Stimulated activated naive CD4-positive, alpha-beta T cell (primary cell): Measurements from ENCODE around the gene ZEB2.

Experiments
- DNase-seq, 6 experiments: peaks; one replicate each; lab custom pipeline; 2025; lab: John Stamatoyannopoulos, UW

ZEB2 gene

DNA sequence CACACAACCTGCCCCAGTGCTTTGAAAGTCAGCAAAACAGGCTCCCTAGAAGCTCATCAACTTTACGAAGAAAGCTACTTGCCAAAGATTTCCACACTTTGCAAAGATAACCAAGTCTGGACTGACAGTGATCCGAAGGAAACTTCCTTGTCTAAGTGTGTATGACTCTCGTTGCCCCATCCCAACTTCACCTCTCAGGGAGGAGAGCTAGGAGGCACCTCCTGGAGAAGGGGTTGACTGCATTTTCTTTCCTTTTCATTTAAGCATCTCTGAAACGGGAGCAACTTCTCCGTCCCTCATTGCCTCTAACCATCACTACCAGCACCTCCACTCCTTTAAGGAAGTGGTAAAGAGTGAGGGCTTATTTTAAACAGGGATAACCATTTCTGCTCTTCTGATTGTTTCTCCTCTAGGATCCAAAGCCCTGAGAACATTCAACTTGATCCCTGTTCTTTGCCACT, 7.0 kb downstream of the ZEB2 start:
- DNase-seq = no peak

DNA sequence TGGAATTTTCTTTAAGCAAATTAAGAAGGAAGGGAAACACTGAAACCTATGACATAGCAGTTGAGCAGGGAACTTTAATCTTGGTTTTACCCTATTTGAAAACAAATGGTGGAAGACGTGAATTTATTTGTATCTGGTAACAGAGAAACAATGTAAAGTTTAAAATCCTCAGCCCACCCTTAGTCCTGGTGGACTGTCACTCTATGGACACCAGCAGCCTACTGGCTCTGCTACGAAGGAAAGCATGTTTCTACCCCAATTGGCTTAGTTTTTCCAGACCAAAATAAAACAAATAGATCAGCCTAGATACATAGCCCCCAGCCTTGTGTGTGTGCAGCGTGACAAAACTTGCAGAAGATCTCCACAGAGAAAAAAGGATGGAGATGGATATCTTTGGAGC, 7.4 kb downstream of the ZEB2 start:
- no peak for DNase-seq

DNA sequence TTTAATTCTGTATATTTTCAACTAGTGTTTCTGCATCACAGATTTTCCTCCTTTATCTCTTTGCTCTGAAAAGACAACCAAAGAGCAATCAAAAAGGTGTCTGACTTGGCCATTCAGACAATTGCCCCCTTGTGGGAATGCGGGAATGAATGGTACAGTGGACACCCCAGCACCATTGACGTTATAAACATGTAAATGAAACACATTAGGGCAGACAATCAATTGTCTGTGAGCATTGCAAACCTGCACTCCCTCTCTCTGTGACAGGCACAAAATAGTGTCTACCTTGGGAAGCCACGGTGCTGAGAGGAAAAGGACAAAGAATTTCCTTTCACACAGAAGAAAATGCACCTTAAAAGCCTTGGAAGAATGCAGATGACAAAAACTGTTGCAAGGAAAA, 8.0 kb downstream of the ZEB2 start:
- no peak for DNase-seq

DNA sequence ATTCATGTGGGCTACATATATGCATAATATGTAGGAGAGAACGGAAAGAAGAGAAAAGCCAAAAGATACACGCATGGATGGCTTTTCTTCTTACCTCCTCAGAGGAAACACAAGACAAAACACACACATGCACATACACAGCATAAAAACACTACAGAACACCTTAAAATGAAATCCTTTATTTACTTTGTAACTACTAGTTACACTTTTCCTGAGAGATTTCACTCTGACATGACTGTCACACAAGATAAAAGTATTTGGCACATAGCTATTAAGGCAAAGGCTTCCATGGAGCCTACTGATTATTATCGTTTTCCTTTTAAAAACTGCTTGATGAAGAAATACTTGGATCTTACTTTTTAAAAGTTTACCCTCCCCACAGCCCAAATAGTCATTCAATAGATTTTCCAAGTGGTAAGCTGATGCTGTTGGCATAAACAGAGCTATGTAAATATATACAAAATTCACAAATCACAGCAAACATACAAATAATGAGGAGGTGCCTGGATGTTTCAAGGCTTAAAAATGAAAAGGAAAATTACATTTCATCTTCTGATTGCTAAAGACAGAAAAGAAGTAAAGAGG, 8.6 kb downstream of the ZEB2 start:
- no peak for DNase-seq

DNA sequence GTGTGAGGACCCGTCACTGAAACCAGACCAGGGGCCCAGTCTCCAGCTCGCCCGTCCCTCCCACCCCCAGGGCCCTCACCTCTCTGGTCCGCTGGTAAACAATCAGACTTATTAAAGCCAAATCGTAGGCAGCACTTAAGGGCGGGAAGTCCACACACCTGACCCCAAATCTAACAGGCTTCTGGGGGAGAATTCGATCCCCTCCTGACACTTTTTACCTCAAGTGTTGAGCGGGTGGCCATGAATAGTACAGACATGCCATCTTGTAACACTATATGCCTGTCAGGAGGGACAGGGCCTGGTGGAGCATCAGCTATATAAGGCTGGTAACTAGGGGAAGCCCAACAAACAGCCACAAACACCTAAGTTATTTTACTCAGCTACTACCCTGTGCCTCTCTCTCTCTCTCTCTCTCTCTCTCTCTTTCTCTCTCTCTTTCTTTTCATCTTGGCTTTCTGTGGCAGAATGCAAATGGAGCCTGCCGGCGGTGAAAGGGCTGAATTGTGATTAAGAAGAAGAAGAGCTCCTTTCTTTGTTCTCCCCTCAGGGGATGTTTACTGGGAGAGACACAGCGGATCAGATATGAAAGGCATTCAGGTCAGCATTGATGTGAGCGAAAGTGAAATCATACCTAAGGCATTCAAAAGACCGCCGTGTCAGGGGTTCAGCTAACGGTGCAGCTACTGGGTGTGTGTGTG, 9.5 kb downstream of the ZEB2 start:
- DNase-seq = no peak

DNA sequence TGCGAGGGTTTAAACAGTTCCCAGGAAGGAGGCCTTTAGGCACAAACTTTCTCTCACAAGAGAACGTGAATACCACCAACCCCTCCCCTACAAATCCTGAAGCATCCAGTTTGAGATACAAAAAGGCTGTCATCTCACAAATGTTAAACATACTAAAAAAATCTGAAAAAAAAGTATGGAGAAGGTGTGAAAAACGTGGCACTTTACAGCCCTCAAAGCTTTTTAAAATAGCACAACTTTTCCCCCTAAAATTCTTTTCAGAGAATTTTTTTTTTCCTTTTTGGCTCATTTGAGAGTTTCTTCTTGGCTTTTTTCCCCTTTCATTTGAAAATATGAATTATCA, 10.1 kb downstream of the ZEB2 start:
- no peak for DNase-seq

DNA sequence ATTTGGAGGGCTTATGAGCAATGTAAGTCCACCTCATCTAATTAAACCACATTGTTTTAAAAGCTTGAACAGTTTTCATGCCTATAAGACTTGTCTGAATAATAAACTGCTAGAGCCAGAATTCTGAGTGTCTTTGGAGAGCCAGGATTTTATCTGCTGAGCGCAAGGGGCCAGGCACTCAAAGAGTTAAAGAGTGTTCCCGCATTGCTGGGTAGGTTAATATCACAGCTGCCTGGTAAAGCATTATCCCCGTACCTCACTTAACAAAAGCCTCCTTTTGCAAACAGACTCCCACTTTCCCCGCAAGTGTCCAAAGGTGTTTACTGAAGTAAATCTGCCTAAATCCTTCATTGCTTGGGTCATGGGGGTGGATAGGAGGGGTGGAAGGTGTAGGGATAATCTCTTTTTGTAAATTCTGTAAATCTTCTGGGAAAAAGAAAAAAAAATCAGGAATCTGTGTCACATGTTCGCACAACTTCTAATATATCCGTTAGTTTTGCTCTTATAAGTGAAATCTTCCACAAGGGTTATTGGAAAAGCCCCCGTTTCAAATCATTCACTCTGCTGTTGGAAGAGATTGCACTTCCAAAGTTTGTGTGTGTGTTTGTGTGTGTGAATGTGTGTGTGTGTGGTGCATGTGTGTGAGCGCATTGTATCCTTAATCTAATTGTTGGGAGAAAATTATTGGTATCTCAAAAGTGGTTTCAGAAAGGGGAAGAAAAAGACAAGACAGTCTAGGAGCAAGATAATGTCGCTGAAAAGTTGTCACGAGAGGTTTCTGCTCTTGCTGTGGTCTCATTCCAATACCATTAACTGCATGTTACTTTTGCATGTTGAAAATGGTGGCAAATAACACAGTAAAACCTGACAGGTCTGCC, 10.7 kb downstream of the ZEB2 start:
- no peak for DNase-seq

DNA sequence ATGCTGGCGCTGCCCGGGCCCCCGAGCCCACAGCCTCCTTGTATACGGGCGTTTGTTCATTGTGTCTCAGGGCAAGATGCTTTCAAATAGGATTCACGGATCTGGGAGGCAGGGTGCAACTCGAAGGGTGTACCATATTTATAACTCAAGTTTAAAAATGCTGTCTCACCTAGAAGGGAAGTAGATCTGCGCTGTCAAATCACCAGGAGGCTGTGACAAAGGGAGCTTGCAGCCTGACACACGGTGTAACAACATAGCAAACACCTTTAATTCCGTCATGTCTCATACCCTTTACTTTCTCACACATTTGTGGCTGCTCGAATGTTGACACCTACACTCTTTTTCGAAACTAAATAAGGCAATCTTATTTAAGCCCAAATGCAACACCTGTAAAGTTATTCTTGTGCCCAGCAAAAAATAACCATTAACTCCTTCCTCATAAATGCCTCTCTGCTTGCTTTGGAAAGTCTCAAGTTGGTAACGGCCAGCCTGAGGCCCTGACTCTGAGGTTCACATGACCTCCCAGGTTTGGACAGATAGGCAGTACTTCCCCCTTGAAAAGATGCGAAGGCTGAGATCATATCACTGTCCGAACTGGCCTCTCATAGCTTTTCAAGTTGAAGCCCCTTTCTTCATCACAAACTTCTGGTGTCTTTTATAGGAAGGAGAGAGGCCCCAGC, 11.6 kb downstream of the ZEB2 start:
- DNase-seq = no peak

DNA sequence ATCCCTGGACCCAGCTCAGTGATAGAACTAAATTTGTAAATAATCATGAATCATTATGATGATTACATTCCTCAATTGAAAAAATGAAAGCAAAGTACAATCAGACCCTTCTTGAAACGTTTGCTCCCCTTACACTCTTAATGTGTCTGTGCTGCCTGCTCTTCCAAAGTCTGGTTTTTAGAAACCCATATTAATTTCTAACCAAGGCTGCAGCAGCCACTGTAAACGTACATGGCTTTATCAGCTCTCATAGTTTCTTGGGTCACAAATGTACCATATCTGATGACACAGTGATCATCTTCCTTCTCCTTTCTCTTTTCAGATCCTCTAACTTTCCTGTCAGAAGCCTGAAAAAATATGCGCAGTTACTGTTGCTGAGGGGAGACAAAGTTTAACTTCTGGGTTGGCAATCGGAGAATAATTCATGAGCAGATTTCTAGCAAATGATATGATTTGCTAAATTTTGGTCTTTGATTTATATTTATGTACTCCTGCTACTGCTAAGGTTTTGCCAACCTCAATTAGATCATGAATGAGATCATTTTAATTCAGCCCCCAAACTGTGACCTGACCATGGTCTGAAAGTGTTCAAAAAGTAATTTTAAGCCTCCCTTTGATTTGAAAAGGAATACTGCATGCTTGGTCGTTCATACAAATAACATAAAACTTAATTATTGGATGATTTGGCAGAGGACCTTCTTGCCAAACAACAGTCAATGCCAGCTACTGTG, 12.3 kb downstream of the ZEB2 start:
- DNase-seq = no peak

DNA sequence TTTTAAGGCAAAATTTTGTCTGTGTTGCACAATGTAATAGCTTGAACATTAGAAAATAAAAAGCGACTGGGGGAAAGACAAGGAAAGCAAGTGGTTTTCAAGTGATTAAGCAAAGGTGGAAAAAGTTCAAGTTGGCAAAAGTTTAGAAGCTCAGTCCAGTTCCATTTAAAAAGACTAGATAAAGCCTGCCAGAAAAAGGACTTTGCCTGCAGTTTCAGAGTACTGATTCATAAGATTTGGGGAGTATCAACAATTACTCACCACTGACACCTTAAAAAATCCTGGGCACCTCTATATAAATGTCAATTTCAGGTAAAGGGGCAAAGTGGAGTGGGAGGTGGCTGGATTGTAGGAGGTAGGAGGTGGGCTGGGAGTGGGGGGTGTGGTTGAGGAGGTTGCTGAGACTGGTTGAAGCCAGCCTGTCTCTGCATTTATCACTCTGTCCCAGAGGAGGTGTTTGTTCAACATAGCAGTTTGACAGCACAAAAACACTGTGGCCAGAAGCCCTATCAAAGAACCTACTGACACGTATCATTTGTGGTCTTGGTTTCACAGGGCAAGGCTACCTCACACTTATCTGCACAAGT, 14.6 kb downstream of the ZEB2 start:
- DNase-seq = no peak

DNA sequence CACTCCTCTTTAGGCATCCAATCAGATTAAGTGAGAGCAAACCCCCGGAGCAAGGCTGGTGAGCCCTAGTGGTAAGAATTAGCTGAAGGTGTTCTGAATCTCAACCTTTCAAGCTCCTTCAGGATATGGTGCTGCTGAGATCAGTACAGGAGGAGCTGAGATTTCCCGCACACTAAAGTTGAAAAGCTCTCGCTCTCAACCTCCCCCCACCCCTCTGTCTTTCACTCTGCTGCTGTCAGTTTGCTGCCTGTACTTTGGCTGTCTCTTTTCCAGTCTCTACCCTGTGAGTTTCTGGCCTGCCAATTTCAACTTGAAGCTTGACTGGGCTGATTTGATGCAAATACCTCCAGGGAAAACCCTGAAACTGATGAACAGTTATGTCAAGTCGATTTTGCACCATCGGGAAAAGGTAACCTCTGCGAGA, 15.7 kb downstream of the ZEB2 start:
- no peak for DNase-seq

DNA sequence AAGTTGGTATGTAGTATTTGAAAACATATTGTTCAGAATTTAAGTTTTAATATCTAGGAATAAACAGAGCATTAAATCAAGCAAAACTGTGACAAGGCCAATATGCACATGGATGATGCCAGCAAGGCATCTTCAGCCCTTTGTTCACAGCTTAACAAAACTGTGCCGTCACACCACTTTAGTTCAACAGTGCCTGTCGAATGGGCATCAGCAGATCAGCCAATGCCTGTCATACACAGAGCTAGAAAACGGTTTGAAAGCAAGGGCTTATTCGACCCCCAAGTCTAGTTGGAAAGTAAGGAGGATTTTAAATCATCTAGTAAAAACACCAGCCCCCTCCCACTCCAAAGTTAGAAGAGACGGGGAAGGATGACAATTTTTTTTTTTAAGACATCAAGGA, 16.7 kb downstream of the ZEB2 start:
- DNase-seq = no peak

DNA sequence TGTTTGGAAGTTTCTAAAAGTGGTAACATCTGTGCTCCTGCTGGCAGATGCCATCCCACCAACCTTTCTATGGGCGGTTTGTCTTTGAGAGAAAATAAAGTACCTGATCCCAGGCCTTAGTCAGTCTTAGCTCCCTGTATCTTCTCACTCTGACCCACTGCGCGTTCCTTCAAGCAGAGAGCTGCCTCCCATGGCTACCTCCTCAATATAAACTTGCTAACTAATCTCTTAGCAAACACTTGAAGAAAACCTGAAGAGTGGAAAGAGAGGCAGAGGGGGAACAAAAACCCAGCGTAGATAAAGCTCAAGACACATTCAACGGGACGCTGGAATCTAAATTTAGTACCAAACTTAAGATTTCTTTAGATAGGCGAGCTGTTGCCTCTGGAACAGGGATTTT, 17.6 kb downstream of the ZEB2 start:
- DNase-seq = no peak

DNA sequence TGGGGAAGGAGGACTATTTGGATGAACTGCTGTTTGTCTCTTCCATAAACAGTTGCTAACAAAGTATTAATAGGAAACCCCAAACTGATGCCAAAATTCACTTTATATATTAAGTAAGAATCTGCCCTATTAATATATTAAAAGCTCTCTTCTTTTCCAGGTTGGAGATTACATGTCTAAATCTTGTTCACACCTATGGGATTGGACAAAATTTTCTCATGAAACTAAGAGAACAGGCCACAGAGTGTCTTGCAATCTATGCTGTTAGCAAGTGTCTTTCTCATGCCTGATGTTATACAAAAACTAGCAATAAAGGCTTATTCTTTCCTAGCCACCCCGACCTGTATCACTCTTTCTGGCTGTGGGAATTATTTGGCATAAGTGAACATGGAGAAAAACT, 18.3 kb downstream of the ZEB2 start:
- DNase-seq = no peak

DNA sequence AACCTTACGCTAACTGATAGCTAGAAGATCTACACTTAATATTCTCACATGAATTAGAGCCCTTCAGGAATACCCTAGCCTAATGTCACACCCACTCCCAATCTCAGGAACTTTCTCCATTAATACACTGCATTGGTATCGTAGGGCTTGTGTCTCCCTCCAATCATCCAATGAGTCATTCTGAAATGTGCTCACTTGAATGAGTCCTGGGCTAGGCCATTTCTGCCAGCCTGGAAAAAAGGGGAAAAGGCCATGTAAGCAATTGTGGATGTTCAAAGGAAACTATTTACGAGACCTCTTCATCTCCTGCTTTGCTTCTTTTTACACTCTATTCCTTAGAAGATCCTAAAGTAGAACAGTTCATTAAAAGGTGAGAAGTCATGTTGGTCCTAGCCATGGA, 18.8 kb downstream of the ZEB2 start:
- no peak for DNase-seq

DNA sequence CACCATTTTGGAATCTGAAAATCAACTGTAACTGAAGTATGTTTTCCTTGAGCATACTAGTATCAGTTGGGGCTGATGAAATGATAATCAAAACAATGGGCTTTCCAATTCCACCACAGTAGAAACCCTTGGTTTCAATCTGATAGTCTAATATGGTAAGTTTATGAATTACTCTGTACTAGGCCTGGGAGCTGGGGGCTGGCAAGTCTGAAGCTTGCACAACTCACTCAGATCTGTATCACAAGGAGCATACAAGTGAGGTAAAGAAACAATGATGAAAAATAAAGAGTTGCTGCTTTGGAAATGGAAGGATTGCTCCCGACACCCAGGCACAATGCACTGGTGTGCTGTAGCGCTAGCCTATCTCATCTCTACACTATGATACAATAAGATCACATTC, 19.4 kb downstream of the ZEB2 start:
- no peak for DNase-seq

DNA sequence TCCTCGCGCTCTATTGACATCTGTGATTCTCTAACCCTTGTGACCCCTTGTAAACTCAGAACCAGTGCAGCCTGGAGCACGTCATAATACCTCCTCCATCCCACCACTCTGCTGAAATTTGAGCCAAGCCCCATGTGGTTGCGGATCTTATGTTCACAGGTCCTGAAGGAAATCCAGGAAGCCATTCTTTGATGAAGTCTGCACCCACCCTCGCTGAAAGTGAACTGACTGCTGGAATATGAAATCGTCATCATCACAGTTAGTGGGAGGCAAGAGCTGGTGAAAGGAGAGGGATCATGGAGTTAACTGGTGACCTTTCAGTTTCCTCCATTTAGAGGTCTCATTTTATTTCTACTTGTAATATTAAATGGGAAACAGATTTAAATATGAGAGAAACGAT, 21.6 kb downstream of the ZEB2 start:
- no peak for DNase-seq

DNA sequence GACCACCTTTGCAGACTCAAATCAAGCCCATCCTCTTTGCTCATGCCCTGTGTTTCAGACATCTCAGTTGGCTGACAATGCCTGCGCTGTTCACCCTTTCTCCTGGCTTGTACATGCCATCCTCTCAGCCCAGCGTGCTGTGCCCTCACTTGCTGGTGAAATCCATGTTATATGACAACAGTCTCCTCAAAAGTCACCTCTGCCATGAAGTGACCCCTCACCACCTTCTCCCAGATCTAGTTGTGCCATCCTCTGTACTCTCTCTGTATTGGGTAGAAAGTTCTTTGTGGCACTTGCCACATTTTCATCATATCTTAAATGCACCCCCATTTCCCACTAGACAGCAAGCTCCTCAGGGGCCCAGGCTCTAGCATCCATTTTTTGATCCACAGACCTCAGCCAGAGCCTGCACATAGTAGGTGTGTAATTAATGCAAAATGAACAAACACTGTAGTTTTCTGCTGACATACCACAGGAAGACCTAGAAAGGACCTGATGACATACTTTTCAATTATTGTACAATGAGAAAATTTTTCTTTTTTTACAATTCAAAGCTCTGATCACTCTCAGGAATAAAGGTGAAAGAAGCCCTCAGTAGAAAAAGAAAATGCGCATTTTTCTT, 22.8 kb downstream of the ZEB2 start:
- DNase-seq = no peak

DNA sequence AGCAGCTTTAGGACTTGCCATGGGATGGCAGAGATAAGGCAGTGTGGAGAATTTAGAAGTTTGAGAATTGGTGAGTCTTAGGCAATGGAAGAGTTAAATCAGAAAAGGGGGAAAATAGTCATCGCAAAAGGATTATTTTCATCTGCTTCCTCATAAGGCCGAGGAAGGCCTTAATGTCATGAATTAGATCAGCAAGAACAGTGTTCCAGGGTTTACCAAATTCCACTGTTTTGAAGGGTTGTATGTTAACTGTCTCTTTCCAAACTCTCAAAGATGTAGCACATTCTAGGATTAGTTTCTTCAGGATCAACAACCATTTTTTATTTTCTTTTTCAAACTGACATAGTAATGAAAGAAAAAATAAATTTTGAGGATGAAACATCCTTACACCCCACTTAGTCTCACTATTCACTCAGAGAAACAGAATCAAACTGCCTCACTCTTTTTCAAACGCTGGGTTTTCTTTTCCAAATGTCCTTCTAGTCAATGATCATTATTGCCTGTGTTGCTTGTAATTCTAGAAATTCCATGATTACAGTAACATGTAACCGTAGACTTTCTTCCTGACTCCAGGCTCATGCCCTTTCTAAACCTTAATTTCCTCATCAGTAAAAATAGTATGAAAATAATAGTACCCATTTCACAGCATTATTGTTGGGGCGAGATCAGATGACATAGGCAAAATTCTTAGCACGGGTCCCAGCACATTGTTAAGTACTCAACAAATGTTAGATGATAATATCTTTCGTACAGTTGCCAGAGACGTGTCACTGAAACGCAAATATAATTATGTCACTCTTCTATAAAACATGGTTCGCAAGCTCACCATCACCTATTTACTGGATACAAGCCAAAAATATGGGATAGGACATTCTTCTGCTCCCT, 23.6 kb downstream of the ZEB2 start:
- DNase-seq = no peak
